Parathyroid adenoma (tissue), 2 donors: ENCODE data around the gene KRTAP5-3.

Experiments
- H2AFZ ChIP-seq: fragments of 300-600 bp; sonication (generic); one replicate; pipeline ENCODE4 v1.7.0; 2017; ENCODE audit warnings: antibody characterized with exemption, mild to moderate bottlenecking
- H3K27ac ChIP-seq: fragments of 300-600 bp; sonication (generic); one replicate; pipeline ENCODE4 v1.7.0; 2017
- H3K27me3 ChIP-seq: fragments of 300-600 bp; sonication (generic); one replicate; pipeline ENCODE4 v1.7.0; 2017; ENCODE audit warnings: low read length; ENCODE audit not compliant: control insufficient read depth, insufficient read depth
- H3K36me3 ChIP-seq: fragments of 300-600 bp; sonication (generic); one replicate; pipeline ENCODE4 v1.7.0; 2017; ENCODE audit warnings: low read length; ENCODE audit not compliant: control insufficient read depth, insufficient read depth
- H3K4me1 ChIP-seq: fragments of 300-600 bp; sonication (generic); one replicate; pipeline ENCODE4 v1.7.0; 2017; ENCODE audit warnings: control low read depth
- H3K4me2 ChIP-seq: fragments of 300-600 bp; sonication (generic); one replicate; pipeline ENCODE4 v1.7.0; 2017; ENCODE audit warnings: low read length
- H3K4me3 ChIP-seq: fragments of 300-600 bp; sonication (generic); one replicate; pipeline ENCODE4 v1.7.0; 2017; ENCODE audit warnings: low read depth, low read length
- H3K79me2 ChIP-seq: fragments of 300-600 bp; sonication (generic); one replicate; pipeline ENCODE4 v1.7.0; 2017; ENCODE audit warnings: control low read depth
- H3K9ac ChIP-seq: fragments of 300-600 bp; sonication (generic); one replicate; pipeline ENCODE4 v1.7.0; 2017; ENCODE audit warnings: mild to moderate bottlenecking
- H3K9me3 ChIP-seq: fragments of 300-600 bp; sonication (generic); one replicate; pipeline ENCODE4 v1.7.0; 2017; ENCODE audit warnings: low read length; ENCODE audit not compliant: control insufficient read depth
- CTCF ChIP-seq: fragments of 300-600 bp; sonication (generic); IDR thresholded peaks from one replicate; pipeline ENCODE4 v1.7.0; 2017; ENCODE audit warnings: antibody characterized with exemption, mild to moderate bottlenecking
- donor health status: primary hyperparathyroidism.

KRTAP5-3 gene

GRCh38 chr11:1629326-1630185 lies 21.3 kb upstream of the KRTAP5-3 start, which contains the start of gene KRTAP5-5:
Gene KRTAP5-5 (plus strand): TSS chr11:1629775. CDS start chr11:1629841, 66 bp downstream.
- Histone ChIP-seq H3K4me1 (no peaks in the 10 kb centered on the region), H3K4me3 (no peak within 1 kb of the TSS), H3K27ac (no peak within 1 kb of the TSS), H2AFZ (no peak within 1 kb of the TSS), H3K9ac (no peak within 1 kb of the TSS), H3K79me2 (no peaks in the 10 kb centered on the region), H3K9me3 (no peaks in the 10 kb centered on the region), H3K4me2 (no peak within 1 kb of the TSS), H3K27me3 (no peaks in the 10 kb centered on the region), H3K36me3 (no peaks in the 10 kb centered on the region)
- TF ChIP-seq CTCF = no peak

DNA sequence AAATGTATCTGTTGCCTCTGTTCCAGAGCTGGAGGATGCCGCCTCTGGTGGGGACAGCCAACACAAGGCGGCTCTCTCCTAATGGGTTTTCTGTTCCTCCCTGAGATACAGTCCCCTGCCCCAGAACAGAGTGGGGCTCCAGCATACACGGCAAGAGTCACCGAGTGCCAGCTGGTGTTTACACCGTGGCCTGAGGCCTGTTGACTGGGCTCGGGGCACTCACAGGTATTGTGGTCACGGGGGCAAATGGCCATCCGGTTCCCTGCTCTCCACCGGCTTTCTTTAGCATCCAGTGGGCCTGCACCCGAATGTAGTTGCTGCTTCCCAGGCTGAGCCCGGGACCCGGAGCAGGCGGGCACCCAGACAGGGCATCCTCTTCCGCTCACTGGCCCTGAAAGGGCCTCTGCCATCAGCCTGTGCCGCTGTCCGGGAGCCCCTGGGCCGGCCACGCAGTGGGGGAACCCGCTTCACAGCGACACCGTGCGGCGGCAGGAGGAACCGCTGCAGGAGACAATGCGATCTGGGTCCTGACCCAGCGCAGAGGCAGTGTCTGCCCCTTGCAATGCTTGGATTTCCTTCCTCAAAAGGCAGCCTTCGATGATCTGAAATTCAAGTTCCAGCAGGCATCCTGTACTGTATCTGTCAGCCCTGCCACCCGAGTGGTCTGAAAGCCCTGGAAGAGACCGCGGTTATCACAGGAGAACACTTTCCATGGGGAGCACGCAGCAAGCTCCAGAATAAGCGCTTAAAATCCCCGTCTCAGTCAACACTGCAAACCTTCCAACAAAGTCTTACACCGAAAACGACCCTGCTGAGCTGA lies 20.5 kb upstream of the KRTAP5-3 start:
- Histone ChIP-seq H3K27me3 (no peaks in the 10 kb centered on the region), H3K4me3 (no peak overlapping the region), H3K79me2 (no peaks in the 10 kb centered on the region), H3K36me3 (no peaks in the 10 kb centered on the region), H2AFZ (no peak overlapping the region), H3K9me3 (no peaks in the 10 kb centered on the region), H3K4me1 (no peaks in the 10 kb centered on the region), H3K4me2 (no peak overlapping the region), H3K27ac (no peak overlapping the region), H3K9ac (no peak overlapping the region)
- peak; percentile 67 for TF ChIP-seq CTCF

DNA sequence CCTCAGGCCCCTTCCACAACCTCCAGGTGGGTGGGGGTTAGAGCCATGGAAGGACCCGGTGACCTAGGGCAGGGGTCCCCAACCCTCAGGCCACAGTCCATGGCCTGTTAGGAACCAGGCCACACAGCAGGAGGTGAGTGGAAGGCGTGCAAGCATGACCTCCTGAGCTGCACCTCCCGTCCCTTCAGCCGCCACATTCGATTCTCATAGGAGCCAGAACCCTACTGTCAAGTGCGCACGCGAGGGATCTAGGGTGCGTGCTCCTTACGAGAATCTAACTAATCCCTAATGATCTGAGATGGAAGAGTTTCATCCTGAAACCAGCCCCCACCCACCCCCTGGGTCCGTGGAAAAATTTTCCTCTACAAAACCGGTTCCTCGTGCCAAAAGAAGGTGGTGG lies 17.3 kb upstream of the KRTAP5-3 start:
- H3K4me2 ChIP-seq = no peak overlapping the region
- H3K9me3 ChIP-seq = no peaks in the 10 kb centered on the region
- no peaks in the 10 kb centered on the region for H3K36me3 ChIP-seq
- H3K27ac ChIP-seq = no peak overlapping the region
- TF ChIP-seq CTCF = no peak
- H3K27me3 ChIP-seq = no peaks in the 10 kb centered on the region
- no peak overlapping the region for H2AFZ ChIP-seq
- no peak overlapping the region for H3K4me3 ChIP-seq
- H3K9ac ChIP-seq = no peak overlapping the region
- H3K4me1 ChIP-seq = no peaks in the 10 kb centered on the region
- no peaks in the 10 kb centered on the region for H3K79me2 ChIP-seq

DNA sequence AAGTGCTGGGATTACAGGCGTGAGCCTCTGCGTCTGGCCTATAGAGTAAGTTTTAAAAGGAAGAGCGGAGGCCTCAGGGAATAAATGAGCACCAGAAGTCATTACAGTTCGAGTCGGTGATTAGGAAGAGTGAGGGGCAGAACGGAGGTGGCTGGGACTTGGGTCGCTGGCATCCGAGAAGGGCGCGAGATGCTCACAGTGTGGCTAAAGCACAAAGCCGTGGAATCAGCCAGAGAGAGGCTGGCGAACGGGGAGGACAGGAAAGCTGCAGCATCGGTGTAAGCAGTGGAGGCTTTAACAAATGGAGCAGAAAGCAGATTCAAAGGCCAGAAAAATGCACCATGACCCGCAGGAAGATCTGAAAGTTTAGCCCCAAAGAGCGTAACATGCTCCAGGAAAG lies 16.4 kb upstream of the KRTAP5-3 start:
- H2AFZ ChIP-seq = no peak overlapping the region
- H3K27ac ChIP-seq = no peak overlapping the region
- no peaks in the 10 kb centered on the region for H3K36me3 ChIP-seq
- no peaks in the 10 kb centered on the region for H3K79me2 ChIP-seq
- no peak overlapping the region for H3K4me2 ChIP-seq
- no peaks in the 10 kb centered on the region for H3K4me1 ChIP-seq
- no peak for TF ChIP-seq CTCF
- no peaks in the 10 kb centered on the region for H3K9me3 ChIP-seq
- H3K4me3 ChIP-seq = no peak overlapping the region
- no peak overlapping the region for H3K9ac ChIP-seq
- H3K27me3 ChIP-seq = no peaks in the 10 kb centered on the region
